ENCODE results near the gene PAIP2. TPM values are rescaled to one million over a fixed set of nuclear protein-coding genes. Genes with fewer than 3 reads are reported as not detected.

PAIP2 gene
- total RNA-seq, 1 donor from 2014 or later: 75.6 TPM

- no peak for DNase-seq (ENCODE audit: low spot score)
Observed at GRCh38 chr5:139410121-139410992, 68.7 kb downstream of the PAIP2 start.

- DNase-seq (ENCODE audit: low spot score): no peak
Observed at GRCh38 chr5:139410993-139411828, 69.6 kb downstream of the PAIP2 start.

GRCh38 chr5:139413153-139413552 is 71.5 kb downstream of the PAIP2 start:
- DNase-seq (ENCODE audit: low spot score): no peak

- no peak for DNase-seq (ENCODE audit: low spot score)
Observed at GRCh38 chr5:139413963-139414362, 72.3 kb downstream of the PAIP2 start.

GRCh38 chr5:139414581-139415130 is 73.0 kb downstream of the PAIP2 start:
- DNase-seq (ENCODE audit: low spot score): no peak

- no peak for DNase-seq (ENCODE audit: low spot score)
Observed at GRCh38 chr5:139415221-139415861, 73.7 kb downstream of the PAIP2 start.

GRCh38 chr5:139415869-139416268 is 74.2 kb downstream of the PAIP2 start:
- no peak for DNase-seq (ENCODE audit: low spot score)

- no peak for DNase-seq (ENCODE audit: low spot score)
Observed at GRCh38 chr5:139416651-139417050, 75.0 kb downstream of the PAIP2 start.

- no peak for DNase-seq (ENCODE audit: low spot score)
Observed at GRCh38 chr5:139417214-139417613, 75.6 kb downstream of the PAIP2 start.

- DNase-seq (ENCODE audit: low spot score): no peak
Observed at GRCh38 chr5:139418793-139419192, 77.1 kb downstream of the PAIP2 start.

Other genes with a start within 250 kb of the PAIP2 start
- 83.0 TPM for gene SIL1, start 143.5 kb upstream of the PAIP2 start, total RNA-seq
- gene MATR3, start 48.1 kb upstream of the PAIP2 start, total RNA-seq: 259 TPM
- 0.65 TPM for gene SLC23A1, start 41.4 kb downstream of the PAIP2 start, total RNA-seq
- gene MZB1, start 48.1 kb downstream of the PAIP2 start, total RNA-seq: 12.9 TPM
- gene PROB1, start 53.2 kb downstream of the PAIP2 start, total RNA-seq: 2.4 TPM
- gene SPATA24, start 62.2 kb downstream of the PAIP2 start, total RNA-seq: 7.8 TPM
- 10.3 TPM for gene DNAJC18, start 97.7 kb downstream of the PAIP2 start, total RNA-seq
- 31.1 TPM for gene ECSCR, start 120.9 kb downstream of the PAIP2 start, total RNA-seq
- not detected for gene SMIM33, start 129.2 kb downstream of the PAIP2 start, total RNA-seq
- gene STING1, start 140.9 kb downstream of the PAIP2 start, total RNA-seq: 71.5 TPM
- gene UBE2D2, start 219.5 kb downstream of the PAIP2 start, total RNA-seq: 180 TPM